Heart left ventricle (tissue), 16 donors: ENCODE data around the gene PER3. TPM values are rescaled to one million over a fixed set of nuclear protein-coding genes. Genes with fewer than 3 reads are reported as not detected.

ENCODE experiments used
- ATAC-seq, 4 donors: fragments of 200-7000 bp; cut with Tn5 transposase; one replicate each; pipeline ENCODE4 v1.9.1; 2020 to 2022; ENCODE audit warnings: moderate library complexity in 4 of 4, mild to moderate bottlenecking in 3 of 4, moderate number of reproducible peaks in 1 of 4
- DNase-seq, 5 donors: peaks; one replicate each; pipeline ENCODE4 v3.0.0-alpha.2; 2020
- H3K27ac ChIP-seq, 12 donors: fragments of 200-600 bp; sonication (generic) in 4 of 12; one replicate each; pipeline versions ENCODE4 v1.5.0 to v1.8.0; 2016 to 2022; ENCODE audit warnings: mild to moderate bottlenecking in 2 of 12
- H3K27me3 ChIP-seq, 9 donors: fragments of 200-600 bp; sonication (generic) in 2 of 9; one replicate each; pipeline versions ENCODE4 v1.5.1 to v1.8.0; 2016 to 2022; ENCODE audit warnings: mild to moderate bottlenecking in 3 of 9
- H3K36me3 ChIP-seq, 9 donors: fragments of 200-600 bp; sonication (generic) in 2 of 9; one replicate each; pipeline versions ENCODE4 v1.5.0 to v1.8.0; 2018 to 2022; ENCODE audit warnings: mild to moderate bottlenecking in 2 of 9
- H3K4me1 ChIP-seq, 12 donors: fragments of 200-600 bp; sonication (generic) in 4 of 12; one replicate each; pipeline versions ENCODE4 v1.5.0 to v1.8.0; 2016 to 2022; ENCODE audit warnings: mild to moderate bottlenecking in 3 of 12
- H3K4me3 ChIP-seq, 12 donors: fragments of 200-600 bp; sonication (generic) in 4 of 12; one replicate each; pipeline versions ENCODE4 v1.5.0 to v1.8.0; 2017 to 2022; ENCODE audit warnings: mild to moderate bottlenecking in 9 of 12, moderate library complexity in 4 of 12
- H3K9me3 ChIP-seq, 12 donors: fragments of 200-600 bp; sonication (generic) in 4 of 12; one replicate each; pipeline versions ENCODE4 v1.5.0 to v1.8.0; 2016 to 2022; ENCODE audit warnings: mild to moderate bottlenecking in 1 of 12
- POLR2A ChIP-seq, 2 donors: fragments of 450-650 bp; IDR thresholded peaks; one replicate each; pipeline ENCODE4 v1.6.1; 2017; ENCODE audit warnings: antibody characterized with exemption in 2 of 2, mild to moderate bottlenecking in 2 of 2, moderate library complexity in 2 of 2
- WGBS, 4 donors: extraction: QIAGEN DNeasy Blood & Tissue Kit in 2 of 4; methylation state at CpG; one replicate each; pipeline versions ENCODE4 v1.1.5 to v1.1.7; 2013 to 2018; 5-methylcytosine and 5-hydroxymethylcytosine counted together
- intact Hi-C, 10 donors: fragments of 100-400 bp; cut with DNase I; formaldehyde crosslinking; loops; one replicate each; pipeline versions ENCODE4 v1.11.1 to v1.14.2; 2022
- polyA plus RNA-seq, 2 donors: library from polyadenylated mRNA; stranded (reverse); fragments of 200-250 nt; gene quantifications; one replicate each; pipeline ENCODE4 v1.2.3, GENCODE V29; 2013
- total RNA-seq, 9 donors: library from RNA; depleted of rRNA in 2 of 9; stranded (reverse); fragments of >200 nt in 2 of 9; fragmentation: NEBNext Ultra II Directional in 3 of 9; extraction: Animal tissue kit (Norgen Biotek cat#: 25700) in 3 of 9; gene quantifications; one replicate each; pipeline versions ENCODE4 v1.1.0 to v1.2.4, GENCODE V29; 2016 to 2023
- TF ChIP-seq, protein P1 (sequence below), 12 donors: fragments of 200-600 bp; sonication (generic) in 4 of 12; IDR thresholded peaks; one replicate each; pipeline versions ENCODE4 v1.5.0 to v1.8.0; 2018 to 2022; ENCODE audit warnings: antibody characterized with exemption in 12 of 12, mild to moderate bottlenecking in 5 of 12
- donor health status: ischemic (EF 13 %, LVEDD 7.1; RV severe dilation, severe dysfunction).
- donor health status: healthy with polysubstance abuse.
- donor health status: DM: no; HTN: yes; CAD: no.
- donor health status: DM: no; HTN: no; CAD: no.
- donor health status: ischemic (EF 25% LVEDD 6.9; RV normal size, moderate dysfunction).
- donor health status: ischemic (EF 25% LVEDD 5.7; RV mildly dilated, moderate dysfunction).
- donor health status: healthy.
- donor health status: DM: yes; HTN: yes; CAD: no.
- donor health status: ischemic (EF 35%, LVEDD 5.7; RV mildly dilated, moderate dysfunction).
- donor health status: nonischemic (EF 11% LVEDD 7.7; RV severe dilation, severe dysfunction).
- donor health status: DM: yes; HTN: yes; CAD: no.
- donor health status: PGD.
- donor health status: ischemic (EF 29% LVEDD 5.4; RV normal size, mild dysfunction).
- donor health status: nonischemic (EF 23%, LVEDD 6.1; RV moderate dilation, normal function).

Gene PER3
- total and polyA plus RNA-seq, 11 donors = 3.3 to 46.6 (median 16.0) TPM

DNA sequence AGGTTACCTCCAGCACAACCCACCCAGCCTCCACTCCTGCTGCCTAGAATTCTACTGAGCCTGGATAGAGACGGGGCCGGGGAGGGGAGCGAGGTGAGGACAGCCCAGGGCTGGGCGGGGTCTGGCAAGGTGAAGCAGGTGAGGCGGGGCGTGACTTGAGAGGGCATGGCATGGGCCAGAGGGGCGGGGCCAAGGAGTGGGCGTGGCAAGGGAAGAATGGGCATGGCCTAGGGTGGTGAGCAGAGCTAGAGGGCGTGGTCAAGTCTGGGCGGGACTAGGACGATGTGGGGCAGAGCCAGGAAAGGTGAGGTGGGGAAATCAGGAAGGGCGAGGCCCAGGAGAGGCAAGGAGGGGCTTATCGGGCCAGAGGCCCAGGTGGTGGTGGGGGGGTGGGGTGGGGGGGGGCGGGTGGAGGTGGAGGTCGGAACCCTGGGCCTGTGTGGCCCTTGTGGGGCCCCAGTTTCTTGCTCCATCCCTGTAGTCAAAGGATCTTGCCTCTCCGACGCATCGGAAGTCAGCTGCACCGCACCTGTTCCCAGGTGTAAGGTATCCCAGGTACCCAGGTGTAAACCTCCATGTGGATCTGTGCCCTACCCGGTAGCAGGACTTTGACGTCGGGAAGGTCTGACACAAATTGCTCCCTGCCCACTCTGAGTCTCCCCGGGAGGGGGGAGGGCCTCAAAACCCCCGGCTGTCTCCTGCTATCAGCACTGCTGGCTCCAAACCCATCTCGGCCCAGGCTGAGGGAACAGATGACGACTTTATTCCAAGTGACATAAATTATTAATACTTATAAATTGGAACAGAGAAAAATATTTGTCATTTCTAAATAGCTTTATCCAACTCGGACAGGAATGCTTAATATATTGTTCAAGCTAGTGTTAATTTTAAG, 101.7 kb downstream of the PER3 start:
- DNase-seq = no peak
- Histone ChIP-seq H3K27me3 (peaks cover 0 to 42% (median 11%) of the 10 kb centered on the region in 9 donors), H3K4me3 (no peak overlapping the region), H3K36me3 (no peaks in the 10 kb centered on the region), H3K27ac (no peak overlapping the region), H3K9me3 (no peaks in the 10 kb centered on the region), H3K4me1 (no peaks in the 10 kb centered on the region)
- ATAC-seq = peak in 1 of 4 donors; percentile 33
- intact Hi-C loops = no loop called here
- WGBS, 4 donors = 22 to 30% (median 27%) methylated on average over 24 to 27 of the region's 27 CpGs
- no peak for TF ChIP-seq POLR2A (IDR thresholded peaks at IDR 0.05)
- TF ChIP-seq, protein P1, sequence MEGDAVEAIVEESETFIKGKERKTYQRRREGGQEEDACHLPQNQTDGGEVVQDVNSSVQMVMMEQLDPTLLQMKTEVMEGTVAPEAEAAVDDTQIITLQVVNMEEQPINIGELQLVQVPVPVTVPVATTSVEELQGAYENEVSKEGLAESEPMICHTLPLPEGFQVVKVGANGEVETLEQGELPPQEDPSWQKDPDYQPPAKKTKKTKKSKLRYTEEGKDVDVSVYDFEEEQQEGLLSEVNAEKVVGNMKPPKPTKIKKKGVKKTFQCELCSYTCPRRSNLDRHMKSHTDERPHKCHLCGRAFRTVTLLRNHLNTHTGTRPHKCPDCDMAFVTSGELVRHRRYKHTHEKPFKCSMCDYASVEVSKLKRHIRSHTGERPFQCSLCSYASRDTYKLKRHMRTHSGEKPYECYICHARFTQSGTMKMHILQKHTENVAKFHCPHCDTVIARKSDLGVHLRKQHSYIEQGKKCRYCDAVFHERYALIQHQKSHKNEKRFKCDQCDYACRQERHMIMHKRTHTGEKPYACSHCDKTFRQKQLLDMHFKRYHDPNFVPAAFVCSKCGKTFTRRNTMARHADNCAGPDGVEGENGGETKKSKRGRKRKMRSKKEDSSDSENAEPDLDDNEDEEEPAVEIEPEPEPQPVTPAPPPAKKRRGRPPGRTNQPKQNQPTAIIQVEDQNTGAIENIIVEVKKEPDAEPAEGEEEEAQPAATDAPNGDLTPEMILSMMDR (IDR thresholded peaks at IDR 0.05) = no peak

DNA sequence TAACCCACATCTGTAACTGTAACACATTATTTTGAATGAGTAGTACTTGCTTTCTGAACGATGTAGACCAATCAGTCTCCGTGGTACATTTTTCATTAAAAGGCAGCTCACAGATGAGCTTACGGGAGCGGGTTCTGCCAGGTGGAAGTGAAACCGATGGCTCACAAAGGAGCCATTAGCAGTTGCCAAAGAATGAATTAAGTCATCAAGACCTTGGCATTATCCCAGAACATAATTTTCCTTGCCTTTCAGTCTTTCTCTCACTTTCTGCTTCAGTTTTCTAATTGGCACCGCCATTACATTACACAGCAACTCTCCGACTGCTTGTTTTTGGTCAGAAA, 102.3 kb downstream of the PER3 start:
- H3K9me3 ChIP-seq = no peaks in the 10 kb centered on the region
- TF ChIP-seq, protein P1 (IDR thresholded peaks at IDR 0.05) = no peak
- no peak for TF ChIP-seq POLR2A (IDR thresholded peaks at IDR 0.05)
- peak overlapping the region in 1 of 12 donors; percentile 12 for H3K4me3 ChIP-seq
- no peaks in the 10 kb centered on the region for H3K4me1 ChIP-seq
- ATAC-seq (no peak), DNase-seq (no peak)
- H3K36me3 ChIP-seq = no peaks in the 10 kb centered on the region
- WGBS, 4 donors = 67 to 81% (median 73%) methylated on average over 7 of the region's 7 CpGs
- intact Hi-C loops = no loop called here
- H3K27me3 ChIP-seq = peaks cover 0 to 44% (median 11%) of the 10 kb centered on the region in 9 donors
- H3K27ac ChIP-seq = no peak overlapping the region

DNA sequence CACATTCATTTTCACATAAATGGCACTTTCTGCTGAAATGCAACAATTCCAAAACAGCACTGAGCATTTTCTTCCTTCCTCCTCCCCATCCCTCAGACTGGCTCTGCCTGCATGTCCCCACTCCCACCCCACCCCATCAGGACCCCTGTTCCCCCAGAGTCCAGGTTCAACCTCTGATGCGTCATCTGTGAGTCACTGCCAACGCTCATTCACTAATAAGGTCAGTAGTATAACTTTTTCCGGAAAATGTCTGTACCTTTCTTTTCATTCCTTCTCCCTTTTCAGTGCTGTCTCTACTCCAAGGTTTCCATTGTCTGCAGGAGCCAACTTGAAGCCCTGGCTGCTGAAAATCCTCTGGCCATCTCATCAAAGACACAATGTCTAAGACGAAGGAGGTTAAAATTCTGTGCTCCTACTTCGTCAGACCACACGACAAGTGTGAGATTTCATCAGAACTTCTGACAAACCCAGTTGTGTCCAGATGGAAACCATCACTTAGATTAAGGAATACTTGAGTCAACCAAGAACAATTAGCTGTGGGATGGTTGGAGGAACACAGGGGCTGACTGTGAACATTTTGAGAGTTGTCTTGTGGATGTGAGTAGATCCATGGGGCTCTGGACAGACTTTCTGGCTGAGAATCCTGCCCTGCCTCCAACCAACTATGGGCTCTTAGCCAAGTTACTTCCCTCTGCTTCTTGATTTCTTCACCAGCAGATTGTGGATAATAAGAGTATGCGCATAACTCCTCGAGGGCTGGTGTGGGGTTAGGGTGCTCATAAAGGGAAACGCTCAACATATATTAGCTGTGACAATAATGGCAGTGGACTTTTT, 104.4 kb downstream of the PER3 start:
- Histone ChIP-seq H3K9me3 (no peaks in the 10 kb centered on the region), H3K4me3 (no peak overlapping the region), H3K27me3 (peaks cover 0 to 51% (median 11%) of the 10 kb centered on the region in 9 donors), H3K4me1 (no peaks in the 10 kb centered on the region), H3K36me3 (no peaks in the 10 kb centered on the region), H3K27ac (no peak overlapping the region)
- WGBS, 4 donors = 64 to 76% (median 70%) methylated on average over 9 of the region's 9 CpGs
- intact Hi-C loops = no loop called here
- no peak for TF ChIP-seq POLR2A (IDR thresholded peaks at IDR 0.05)
- TF ChIP-seq, protein P1 (IDR thresholded peaks at IDR 0.05) = no peak
- ATAC-seq (peak in 2 of 4 donors; percentile 27 to 59), DNase-seq (no peak)

DNA sequence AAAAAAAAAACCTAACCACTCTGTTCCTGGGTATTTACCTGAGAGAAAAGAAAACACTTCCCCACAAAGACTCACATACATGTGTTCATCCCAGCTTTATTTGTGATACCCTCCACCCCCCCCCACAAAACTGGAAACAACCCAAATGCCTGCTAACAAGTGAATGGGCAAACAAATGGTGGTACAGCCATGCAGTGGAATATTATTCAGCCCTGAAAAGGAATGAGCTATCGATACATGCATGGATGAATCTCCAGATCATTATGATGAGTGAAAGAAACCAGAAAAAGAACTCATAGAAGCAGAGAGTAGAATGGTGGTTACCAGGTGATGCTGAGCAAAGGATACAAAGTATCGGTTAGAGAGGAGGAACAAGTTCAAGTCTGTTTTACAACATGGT, 106.8 kb downstream of the PER3 start:
- no peak for DNase-seq
- Histone ChIP-seq H3K4me1 (no peaks in the 10 kb centered on the region), H3K27ac (no peak overlapping the region), H3K4me3 (no peak overlapping the region), H3K9me3 (peaks cover 0 to under 1% (median 0%) of the 10 kb centered on the region in 12 donors), H3K27me3 (peaks cover 0 to 51% (median 11%) of the 10 kb centered on the region in 9 donors), H3K36me3 (no peaks in the 10 kb centered on the region)
- TF ChIP-seq, protein P1 (IDR thresholded peaks at IDR 0.05) = no peak
- no peak for TF ChIP-seq POLR2A (IDR thresholded peaks at IDR 0.05)
- intact Hi-C loops = no loop called here
- WGBS, 4 donors = 95 to 98% (median 97%) methylated on average over 2 of the region's 2 CpGs
- ATAC-seq = no peak
